ENCODE results near the gene EPHA8.

EPHA8 gene

GRCh38 chr1:22567197-22567596 is 3.9 kb downstream of the EPHA8 start:
- no peak for DNase-seq (ENCODE audit: low read depth)

DNA sequence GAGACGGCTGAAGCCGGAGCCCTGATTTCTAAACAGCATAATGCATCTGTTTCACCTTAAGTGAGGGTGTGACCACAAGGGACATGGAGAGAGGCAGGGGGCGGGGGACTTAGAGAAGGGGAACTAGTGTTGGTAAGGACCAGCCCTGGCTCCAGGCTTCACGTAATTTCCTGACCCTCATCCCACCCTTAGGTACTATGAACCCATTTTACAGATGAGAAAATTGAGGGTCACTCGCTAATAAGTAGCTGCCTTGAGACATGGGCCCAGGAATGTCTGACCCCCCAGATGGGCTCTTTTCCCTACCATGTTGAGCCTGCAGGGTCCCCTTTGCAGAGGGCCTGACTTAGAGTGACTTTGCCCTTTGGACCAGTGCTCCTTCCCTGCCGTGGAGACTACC is 4.7 kb downstream of the EPHA8 start:
- no peak for DNase-seq (ENCODE audit: low read depth)

DNA sequence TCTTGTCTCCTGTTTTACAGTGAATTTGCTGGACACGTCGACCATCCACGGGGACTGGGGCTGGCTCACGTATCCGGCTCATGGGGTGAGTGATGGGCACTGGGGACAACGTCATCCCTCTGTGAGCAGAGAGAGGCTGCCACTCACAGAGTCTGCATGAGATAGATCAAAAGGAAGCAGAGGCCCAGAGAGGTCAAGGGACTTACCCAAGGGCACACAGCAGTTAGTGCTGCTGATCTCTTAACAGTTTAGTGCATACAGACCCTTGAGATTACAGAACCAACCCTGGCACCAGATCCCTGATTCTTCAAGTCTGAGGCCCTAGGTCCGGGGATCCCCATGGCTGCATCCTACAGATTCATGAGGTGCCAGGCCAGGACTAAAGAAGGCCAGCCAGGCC is 6.0 kb downstream of the EPHA8 start:
- no peak for DNase-seq (ENCODE audit: low read depth)

- DNase-seq (ENCODE audit: low read depth): no peak
These were observed 7.0 kb downstream of the EPHA8 start for GRCh38 chr1:22570140-22570909.

DNA sequence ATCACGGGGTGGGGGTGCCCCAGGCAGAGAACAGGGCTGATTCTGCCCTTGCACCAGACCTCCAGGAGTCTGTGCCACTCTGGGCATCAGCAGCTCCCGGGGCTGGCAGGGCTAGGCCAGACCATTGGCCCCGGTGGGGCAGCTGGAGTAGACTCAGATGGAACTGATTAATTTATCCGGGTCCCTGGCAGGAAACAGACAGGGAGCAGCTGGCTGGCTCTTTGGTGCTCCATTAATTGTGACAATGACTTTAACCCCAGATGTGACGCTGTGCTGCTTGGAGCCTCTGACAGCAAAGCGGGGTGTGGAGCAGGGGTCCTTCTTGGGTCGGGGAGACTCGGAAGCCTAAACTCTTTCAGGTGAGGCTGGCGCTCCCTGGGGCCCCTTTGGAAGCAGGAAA is 9.5 kb downstream of the EPHA8 start:
- DNase-seq (ENCODE audit: low read depth): no peak

DNA sequence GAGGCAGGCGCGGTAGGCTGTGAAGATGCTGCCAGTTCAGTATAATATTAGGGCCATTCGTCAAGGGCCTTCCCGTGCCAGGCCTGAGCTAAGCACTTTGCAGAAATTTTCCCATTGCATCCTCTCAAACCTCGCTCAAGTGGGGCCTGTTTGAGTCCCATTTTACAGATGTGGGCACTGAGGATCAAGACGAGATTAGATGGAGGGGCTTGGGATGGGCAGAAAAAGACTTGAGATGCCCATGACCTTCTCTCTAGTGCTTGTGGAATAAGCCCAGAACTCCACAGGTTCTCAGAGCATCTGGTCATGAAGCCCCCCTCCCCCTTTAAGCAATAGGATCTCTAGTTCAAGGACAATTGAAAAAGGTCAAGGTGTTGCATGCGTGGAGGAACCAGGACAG is 9.9 kb downstream of the EPHA8 start:
- no peak for DNase-seq (ENCODE audit: low read depth)

- DNase-seq (ENCODE audit: low read depth): no peak
These were observed 12.4 kb downstream of the EPHA8 start for GRCh38 chr1:22575532-22576149.

DNA sequence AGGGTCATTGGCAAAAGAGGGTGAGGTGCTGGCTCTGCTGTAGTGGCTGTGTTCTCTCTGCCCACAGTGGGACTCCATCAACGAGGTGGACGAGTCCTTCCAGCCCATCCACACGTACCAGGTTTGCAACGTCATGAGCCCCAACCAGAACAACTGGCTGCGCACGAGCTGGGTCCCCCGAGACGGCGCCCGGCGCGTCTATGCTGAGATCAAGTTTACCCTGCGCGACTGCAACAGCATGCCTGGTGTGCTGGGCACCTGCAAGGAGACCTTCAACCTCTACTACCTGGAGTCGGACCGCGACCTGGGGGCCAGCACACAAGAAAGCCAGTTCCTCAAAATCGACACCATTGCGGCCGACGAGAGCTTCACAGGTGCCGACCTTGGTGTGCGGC is 12.9 kb downstream of the EPHA8 start:
- DNase-seq (ENCODE audit: low read depth): no peak

DNA sequence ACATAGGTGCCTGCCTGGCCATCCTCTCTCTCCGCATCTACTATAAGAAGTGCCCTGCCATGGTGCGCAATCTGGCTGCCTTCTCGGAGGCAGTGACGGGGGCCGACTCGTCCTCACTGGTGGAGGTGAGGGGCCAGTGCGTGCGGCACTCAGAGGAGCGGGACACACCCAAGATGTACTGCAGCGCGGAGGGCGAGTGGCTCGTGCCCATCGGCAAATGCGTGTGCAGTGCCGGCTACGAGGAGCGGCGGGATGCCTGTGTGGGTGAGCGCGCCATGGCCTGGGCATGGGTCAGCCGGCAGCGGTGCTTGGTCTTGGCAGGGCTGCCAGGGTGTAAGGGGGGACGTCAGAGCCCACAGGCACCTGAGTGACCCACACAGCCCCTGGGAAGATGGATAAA is 13.3 kb downstream of the EPHA8 start:
- no peak for DNase-seq (ENCODE audit: low read depth)

DNA sequence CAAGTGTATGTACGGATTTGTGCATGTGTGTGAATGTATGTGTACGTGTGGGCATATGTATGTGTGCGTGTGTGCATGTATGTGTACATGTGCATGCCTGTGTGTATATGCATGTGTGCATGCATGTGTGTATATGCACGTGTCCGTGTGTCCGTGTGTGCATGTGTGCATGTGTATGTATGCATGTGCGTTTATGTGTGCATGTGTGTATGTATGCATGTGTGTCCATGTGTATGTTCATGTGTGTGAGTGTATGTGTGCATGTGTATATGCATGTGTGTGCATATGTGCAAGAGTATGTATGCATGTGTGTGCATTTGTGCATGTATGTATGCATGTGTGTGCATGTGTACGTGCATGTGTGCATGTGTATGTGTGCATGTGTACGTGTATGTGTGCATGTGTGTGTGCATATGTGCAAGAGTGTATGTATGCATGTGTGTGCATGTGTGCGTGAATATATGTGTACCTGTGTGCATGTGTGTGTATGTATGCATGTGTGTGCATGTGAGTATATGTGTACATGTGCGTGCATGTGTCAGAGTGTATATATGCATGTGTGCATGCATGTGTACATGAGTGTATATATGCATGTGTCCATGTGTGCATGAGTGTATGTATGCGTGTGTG is 15.6 kb downstream of the EPHA8 start:
- no peak for DNase-seq (ENCODE audit: low read depth)

DNA sequence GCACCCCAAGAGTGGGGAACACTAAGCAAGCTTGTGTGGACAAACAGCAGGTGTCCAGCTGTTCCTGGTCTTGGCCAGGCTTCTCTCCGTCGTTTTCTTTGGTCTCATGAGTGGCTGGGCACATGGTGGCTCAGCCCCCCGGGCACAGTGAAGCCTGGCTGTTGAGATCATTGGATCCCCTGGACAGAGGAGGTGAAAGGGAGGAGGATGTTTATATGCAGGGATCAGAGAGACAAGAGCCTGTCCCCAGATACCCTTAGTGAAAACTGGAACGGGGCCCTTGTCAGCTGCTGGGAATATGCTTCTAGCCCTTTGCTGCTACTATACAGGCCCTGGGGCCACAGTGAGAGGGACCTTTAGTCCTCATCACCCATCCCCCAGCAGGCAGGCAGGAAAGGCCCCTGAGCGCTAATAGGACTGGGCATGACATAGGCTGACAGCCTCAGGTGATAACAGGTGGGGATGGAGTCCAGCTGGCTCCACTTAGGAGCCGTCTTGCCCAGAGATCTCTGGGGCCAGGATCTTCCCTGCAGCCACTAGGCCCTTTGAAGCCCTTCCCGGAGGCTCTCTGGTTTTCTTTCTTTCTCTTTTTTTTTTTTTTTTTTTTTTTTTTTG is 16.4 kb downstream of the EPHA8 start:
- DNase-seq (ENCODE audit: low read depth): no peak

- no peak for DNase-seq (ENCODE audit: low read depth)
These were observed 19.7 kb downstream of the EPHA8 start for GRCh38 chr1:22582661-22583635.

DNA sequence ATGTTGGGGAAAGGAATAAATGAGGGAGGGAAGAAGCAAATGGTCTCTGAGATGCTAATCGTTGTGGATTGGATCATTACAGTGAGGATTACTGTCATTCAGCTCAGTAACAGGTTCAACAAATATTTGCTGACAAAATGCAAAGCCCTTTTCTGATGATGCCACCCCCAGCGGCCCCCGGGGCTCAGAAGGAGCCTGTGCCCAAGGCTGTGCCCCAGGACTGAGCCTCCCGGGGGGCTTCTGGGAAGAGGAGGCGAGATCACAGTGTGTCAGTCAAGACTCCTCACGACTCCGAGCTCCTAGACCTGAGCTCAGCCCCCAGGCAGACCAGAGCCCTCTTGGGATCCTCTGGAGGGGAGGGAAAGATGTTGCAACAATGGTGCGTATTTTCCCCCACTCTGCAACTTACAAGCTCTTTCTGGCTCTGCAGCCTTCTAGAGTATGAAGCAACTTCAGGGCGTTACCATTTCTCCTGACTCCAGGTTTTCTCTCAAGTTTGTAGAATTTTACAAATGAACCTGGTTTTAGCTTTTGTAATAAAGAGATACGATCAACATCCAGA is 20.8 kb downstream of the EPHA8 start:
- no peak for DNase-seq (ENCODE audit: low read depth)

DNA sequence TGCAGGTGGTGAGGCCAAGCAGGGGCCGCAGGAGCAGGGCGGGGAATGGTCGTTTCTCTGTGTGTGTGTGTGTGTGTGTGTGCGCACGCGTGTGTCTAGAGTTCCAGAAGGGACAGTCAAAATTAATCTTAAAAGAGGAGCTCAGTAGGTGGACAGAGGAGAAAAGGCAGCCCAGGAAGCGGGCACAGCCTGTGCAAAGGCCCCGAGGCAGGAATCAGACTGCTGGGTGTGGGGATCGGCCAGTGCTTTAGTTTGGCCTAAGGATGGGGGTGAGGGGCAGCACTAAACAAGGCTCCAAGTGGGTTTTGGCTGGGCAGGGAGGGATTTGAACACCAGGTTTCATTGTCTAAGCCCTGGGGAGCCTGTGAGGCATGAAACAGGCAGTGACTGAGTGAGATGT is 21.7 kb downstream of the EPHA8 start:
- DNase-seq (ENCODE audit: low read depth): no peak

DNA sequence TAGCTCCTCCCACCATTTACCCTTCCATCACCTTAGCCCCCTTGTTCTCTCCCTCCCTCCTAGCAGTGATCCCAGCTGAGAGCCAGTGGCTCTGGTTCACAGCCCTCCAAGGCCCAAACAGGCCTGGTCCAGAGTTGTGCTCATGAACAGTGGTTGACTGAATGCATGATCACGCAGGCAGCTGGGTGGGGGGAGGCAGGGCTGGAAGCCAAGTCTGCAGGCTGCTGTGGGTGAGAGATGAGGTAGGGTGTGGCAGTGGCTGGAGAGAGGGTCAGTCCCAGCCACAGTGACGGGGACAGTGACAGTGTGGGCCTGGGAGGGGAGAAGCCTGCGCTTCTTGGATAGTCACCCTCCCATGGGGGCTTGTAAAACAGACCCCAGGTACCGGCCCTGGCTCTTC is 22.2 kb downstream of the EPHA8 start:
- no peak for DNase-seq (ENCODE audit: low read depth)

- no peak for DNase-seq (ENCODE audit: low read depth)
These were observed 23.3 kb downstream of the EPHA8 start for GRCh38 chr1:22586356-22587130.

- DNase-seq (ENCODE audit: low read depth): no peak
These were observed 24.0 kb downstream of the EPHA8 start for GRCh38 chr1:22587247-22587646.

GRCh38 chr1:22588899-22589422 is 25.7 kb downstream of the EPHA8 start:
- DNase-seq (ENCODE audit: low read depth): no peak

DNA sequence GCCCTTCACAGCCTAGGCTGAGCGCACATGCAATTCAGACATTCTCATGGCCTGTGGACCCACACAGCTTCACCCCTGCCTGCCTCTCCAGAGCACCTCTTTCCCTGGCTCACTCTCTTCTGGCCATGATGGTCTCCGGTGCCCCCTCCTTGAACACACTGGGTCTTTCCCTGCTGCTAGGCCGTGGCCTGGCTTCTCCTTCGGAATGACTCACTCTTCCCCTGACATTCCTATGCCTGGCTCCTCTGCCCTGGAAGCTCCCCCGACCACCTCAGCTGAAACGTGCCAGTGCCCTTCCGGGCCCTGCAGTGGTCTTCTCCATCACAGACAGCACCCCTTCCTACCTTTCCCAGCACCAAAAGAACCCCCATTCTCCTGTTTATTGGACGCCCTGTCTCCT is 28.3 kb downstream of the EPHA8 start:
- DNase-seq (ENCODE audit: low read depth): no peak

DNA sequence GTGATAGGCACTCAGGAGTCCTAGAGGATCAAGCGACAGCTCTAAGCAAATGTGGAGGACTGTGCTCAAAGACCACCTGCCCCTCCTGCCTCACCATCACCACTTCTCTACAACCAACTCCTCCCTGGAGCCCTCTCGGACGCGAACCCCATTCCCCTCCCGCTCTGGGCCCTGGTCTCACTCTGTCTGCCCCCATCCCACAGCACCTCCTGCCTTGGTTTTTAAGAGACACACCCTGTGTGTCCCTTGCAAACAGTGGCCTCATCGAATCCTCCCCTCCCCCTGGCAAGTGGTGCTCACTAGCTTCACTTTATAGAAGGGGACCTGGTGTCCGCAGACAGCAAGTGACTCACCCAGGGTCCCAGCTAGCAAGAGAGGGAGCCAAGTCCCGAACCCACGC is 28.8 kb downstream of the EPHA8 start:
- no peak for DNase-seq (ENCODE audit: low read depth)
